ENCODE measurements around the gene NUDC. TPM values are rescaled to one million over a fixed set of nuclear protein-coding genes. Genes with fewer than 3 reads are reported as not detected.
"Not testable (repeated sequence)": the region's sequence is repeated elsewhere in the genome, so short reads cannot be mapped to it uniquely, and the experiment has no call there.

NUDC gene
- total RNA-seq, 1 experiment from 2014 or later: 118 TPM

DNA sequence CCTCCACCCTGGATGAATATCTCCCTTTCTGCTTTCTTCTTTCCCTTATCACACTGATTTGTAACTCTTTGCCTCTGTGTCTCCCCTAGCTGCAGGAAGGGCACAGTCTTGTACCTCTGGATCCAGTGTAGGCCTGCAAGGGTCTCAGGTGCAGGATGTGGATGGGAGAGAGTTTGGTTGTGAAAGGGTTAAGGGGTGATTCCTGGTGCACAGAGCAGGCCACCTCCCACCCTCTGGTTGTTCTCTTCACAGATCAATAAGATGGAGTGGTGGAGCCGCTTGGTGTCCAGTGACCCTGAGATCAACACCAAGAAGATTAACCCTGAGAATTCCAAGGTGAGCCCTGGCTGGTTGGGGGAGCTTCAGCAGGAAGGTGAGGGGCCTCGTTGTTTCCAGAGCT lies 23.6 kb downstream of the NUDC start:
- Mint-ChIP-seq H3K36me3 (peaks cover 47% of the 10 kb centered on the region), H3K9me3 (no peaks in the 10 kb centered on the region), H3K4me1 (no peaks in the 10 kb centered on the region), H3K4me3 (no peak overlapping the region), H3K27ac (no peak overlapping the region; the same call in 1 of the 2 replicates), H3K27me3 (ENCODE audit: low read depth) (no peaks in the 10 kb centered on the region)
- ChIA-PET POLR2A (no interaction called here), CTCF (no interaction called here)
- DNase-seq (ENCODE audit: low spot score): no peak
- no peak for ATAC-seq
- TF ChIP-seq, protein P1, sequence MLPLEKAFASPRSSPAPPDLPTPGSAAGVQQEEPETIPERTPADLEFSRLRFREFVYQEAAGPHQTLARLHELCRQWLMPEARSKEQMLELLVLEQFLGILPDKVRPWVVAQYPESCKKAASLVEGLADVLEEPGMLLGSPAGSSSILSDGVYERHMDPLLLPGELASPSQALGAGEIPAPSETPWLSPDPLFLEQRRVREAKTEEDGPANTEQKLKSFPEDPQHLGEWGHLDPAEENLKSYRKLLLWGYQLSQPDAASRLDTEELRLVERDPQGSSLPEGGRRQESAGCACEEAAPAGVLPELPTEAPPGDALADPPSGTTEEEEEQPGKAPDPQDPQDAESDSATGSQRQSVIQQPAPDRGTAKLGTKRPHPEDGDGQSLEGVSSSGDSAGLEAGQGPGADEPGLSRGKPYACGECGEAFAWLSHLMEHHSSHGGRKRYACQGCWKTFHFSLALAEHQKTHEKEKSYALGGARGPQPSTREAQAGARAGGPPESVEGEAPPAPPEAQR (CRISPR knock-in tag; IDR thresholded peaks at IDR 0.05): no peak
- no peak for TF ChIP-seq JAZF1 (CRISPR knock-in tag; IDR thresholded peaks at IDR 0.05)
- TF ChIP-seq NR2C2 (CRISPR knock-in tag; IDR thresholded peaks at IDR 0.05): no peak
- TF ChIP-seq, protein P2, sequence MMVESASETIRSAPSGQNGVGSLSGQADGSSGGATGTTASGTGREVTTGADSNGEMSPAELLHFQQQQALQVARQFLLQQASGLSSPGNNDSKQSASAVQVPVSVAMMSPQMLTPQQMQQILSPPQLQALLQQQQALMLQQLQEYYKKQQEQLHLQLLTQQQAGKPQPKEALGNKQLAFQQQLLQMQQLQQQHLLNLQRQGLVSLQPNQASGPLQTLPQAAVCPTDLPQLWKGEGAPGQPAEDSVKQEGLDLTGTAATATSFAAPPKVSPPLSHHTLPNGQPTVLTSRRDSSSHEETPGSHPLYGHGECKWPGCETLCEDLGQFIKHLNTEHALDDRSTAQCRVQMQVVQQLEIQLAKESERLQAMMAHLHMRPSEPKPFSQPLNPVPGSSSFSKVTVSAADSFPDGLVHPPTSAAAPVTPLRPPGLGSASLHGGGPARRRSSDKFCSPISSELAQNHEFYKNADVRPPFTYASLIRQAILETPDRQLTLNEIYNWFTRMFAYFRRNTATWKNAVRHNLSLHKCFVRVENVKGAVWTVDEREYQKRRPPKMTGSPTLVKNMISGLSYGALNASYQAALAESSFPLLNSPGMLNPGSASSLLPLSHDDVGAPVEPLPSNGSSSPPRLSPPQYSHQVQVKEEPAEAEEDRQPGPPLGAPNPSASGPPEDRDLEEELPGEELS (CRISPR knock-in tag; IDR thresholded peaks at IDR 0.05): no peak
- TF ChIP-seq SMAD4 (CRISPR knock-in tag; IDR thresholded peaks at IDR 0.05): no peak
- TF ChIP-seq, protein P3, sequence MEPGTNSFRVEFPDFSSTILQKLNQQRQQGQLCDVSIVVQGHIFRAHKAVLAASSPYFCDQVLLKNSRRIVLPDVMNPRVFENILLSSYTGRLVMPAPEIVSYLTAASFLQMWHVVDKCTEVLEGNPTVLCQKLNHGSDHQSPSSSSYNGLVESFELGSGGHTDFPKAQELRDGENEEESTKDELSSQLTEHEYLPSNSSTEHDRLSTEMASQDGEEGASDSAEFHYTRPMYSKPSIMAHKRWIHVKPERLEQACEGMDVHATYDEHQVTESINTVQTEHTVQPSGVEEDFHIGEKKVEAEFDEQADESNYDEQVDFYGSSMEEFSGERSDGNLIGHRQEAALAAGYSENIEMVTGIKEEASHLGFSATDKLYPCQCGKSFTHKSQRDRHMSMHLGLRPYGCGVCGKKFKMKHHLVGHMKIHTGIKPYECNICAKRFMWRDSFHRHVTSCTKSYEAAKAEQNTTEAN (CRISPR knock-in tag; IDR thresholded peaks at IDR 0.05): no peak
- TF ChIP-seq PRRX2 (CRISPR knock-in tag; IDR thresholded peaks at IDR 0.05): no peak
- TF ChIP-seq, protein P4, sequence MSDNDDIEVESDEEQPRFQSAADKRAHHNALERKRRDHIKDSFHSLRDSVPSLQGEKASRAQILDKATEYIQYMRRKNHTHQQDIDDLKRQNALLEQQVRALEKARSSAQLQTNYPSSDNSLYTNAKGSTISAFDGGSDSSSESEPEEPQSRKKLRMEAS (CRISPR knock-in tag; IDR thresholded peaks at IDR 0.05): no peak
- TF ChIP-seq ZNF121 (CRISPR knock-in tag; IDR thresholded peaks at IDR 0.05): no peak
- no peak for TF ChIP-seq MXD4 (CRISPR knock-in tag; IDR thresholded peaks at IDR 0.05; ENCODE audit: borderline replicate concordance)

DNA sequence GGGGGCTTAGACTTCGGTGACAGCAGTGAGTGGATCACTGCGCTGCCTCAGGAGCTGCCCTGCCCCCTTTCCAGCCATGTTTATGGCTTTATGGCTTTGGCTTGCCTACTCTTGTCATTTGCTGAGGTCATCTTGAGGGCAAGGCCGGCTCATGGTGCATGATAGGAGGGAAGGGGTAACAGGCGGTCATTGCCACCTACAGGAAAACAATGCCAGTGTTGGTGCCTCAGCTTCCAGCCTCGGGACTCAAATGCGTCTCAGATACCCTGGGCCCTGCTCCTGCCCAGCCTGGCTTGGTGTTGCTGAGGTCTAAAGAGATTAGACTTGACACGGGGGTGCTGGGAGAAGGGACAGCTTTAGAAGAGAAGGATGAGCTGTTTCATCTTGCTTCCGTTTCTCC lies 24.2 kb downstream of the NUDC start:
- POLR2A ChIA-PET: no interaction called here
- H3K9me3 Mint-ChIP-seq: no peaks in the 10 kb centered on the region
- ATAC-seq (no peak), DNase-seq (ENCODE audit: low spot score) (no peak)
- no peak overlapping the region for H3K4me3 Mint-ChIP-seq
- TF ChIP-seq TP53 (CRISPR knock-in tag; IDR thresholded peaks at IDR 0.05) (no peak), TCF7 (CRISPR knock-in tag; IDR thresholded peaks at IDR 0.05; ENCODE audit: low read depth) (no peak)
- TF ChIP-seq, protein P5, sequence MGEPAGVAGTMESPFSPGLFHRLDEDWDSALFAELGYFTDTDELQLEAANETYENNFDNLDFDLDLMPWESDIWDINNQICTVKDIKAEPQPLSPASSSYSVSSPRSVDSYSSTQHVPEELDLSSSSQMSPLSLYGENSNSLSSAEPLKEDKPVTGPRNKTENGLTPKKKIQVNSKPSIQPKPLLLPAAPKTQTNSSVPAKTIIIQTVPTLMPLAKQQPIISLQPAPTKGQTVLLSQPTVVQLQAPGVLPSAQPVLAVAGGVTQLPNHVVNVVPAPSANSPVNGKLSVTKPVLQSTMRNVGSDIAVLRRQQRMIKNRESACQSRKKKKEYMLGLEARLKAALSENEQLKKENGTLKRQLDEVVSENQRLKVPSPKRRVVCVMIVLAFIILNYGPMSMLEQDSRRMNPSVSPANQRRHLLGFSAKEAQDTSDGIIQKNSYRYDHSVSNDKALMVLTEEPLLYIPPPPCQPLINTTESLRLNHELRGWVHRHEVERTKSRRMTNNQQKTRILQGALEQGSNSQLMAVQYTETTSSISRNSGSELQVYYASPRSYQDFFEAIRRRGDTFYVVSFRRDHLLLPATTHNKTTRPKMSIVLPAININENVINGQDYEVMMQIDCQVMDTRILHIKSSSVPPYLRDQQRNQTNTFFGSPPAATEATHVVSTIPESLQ (CRISPR knock-in tag; IDR thresholded peaks at IDR 0.05): no peak
- no peaks in the 10 kb centered on the region for H3K4me1 Mint-ChIP-seq
- H3K36me3 Mint-ChIP-seq: peaks cover 47% of the 10 kb centered on the region
- CTCF ChIA-PET: no interaction called here
- H3K27ac Mint-ChIP-seq: no peak overlapping the region
- no peaks in the 10 kb centered on the region for H3K27me3 Mint-ChIP-seq (ENCODE audit: low read depth)

DNA sequence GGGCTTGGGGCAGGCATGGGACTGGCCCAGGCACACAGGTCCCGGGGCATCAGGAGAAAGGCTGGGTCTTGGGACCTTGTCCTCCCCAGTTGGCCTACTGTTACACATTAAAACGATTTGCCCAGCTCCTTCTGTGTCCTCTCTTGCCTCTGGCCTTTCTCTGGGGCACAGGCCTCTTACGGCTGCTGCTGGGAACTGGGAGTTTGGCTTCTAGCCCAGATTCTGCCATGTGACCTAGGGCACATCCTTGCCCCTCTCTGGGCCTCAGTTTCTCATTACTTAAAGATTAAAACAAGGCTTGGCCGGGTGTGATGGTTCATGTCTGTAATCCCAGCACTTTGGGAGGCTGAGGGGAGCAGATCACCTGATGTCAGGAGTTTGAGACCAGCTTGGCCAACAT lies 24.7 kb downstream of the NUDC start:
- Mint-ChIP-seq H3K4me3 (no peak overlapping the region), H3K4me1 (no peaks in the 10 kb centered on the region), H3K36me3 (peaks cover 45% of the 10 kb centered on the region), H3K9me3 (no peaks in the 10 kb centered on the region), H3K27me3 (ENCODE audit: low read depth) (no peaks in the 10 kb centered on the region), H3K27ac (no peak overlapping the region)
- ChIA-PET CTCF (no interaction called here), POLR2A (interaction anchor here (0.6 kb wide), 1 partner anchor 11 kb away, joined by 4 read pairs; no protein-coding TSS in a partner anchor)
- no peak for TF ChIP-seq FOXJ3 (CRISPR knock-in tag; IDR thresholded peaks at IDR 0.05; ENCODE audit: borderline replicate concordance)
- no peak for TF ChIP-seq NR3C1 (CRISPR knock-in tag; conservative IDR thresholded peaks at IDR 0.05; ENCODE audit: low read depth)
- TF ChIP-seq HMGA2 (CRISPR knock-in tag; IDR thresholded peaks at IDR 0.05): no peak
- TF ChIP-seq, protein P6, sequence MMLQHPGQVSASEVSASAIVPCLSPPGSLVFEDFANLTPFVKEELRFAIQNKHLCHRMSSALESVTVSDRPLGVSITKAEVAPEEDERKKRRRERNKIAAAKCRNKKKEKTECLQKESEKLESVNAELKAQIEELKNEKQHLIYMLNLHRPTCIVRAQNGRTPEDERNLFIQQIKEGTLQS (CRISPR knock-in tag; conservative IDR thresholded peaks at IDR 0.05): no peak
- no peak for TF ChIP-seq RELA (CRISPR knock-in tag; IDR thresholded peaks at IDR 0.05; ENCODE audit: borderline replicate concordance)
- TF ChIP-seq JUN (CRISPR knock-in tag; IDR thresholded peaks at IDR 0.05): no peak
- TF ChIP-seq TP53 (CRISPR knock-in tag; IDR thresholded peaks at IDR 0.05): no peak
- ATAC-seq (no peak), DNase-seq (ENCODE audit: low spot score) (no peak)

DNA sequence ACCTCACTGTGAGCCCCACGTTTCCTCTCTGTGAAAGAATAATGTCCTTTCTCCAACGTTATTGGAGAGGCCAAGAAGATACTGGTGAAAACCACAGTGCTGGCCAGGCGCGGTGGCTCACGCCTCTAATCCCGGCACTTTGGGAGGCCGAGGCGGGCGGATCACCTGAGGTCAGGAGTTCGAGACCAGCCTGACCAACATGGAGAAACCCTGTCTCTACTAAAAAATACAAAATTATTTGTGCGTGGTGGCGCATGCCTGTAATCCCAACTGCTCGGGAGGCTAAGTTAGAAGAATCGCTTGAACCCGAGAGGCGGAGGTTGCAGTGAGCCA lies 27.1 kb downstream of the NUDC start:
- DNase-seq (ENCODE audit: low spot score); H3K4me1 Mint-ChIP-seq; H3K4me3 Mint-ChIP-seq; H3K27me3 Mint-ChIP-seq (ENCODE audit: low read depth); H3K27ac Mint-ChIP-seq; H3K9me3 Mint-ChIP-seq; ATAC-seq; POLR2A ChIA-PET; CTCF ChIA-PET: not testable (repeated sequence)
- H3K36me3 Mint-ChIP-seq: peaks cover 34% of the 10 kb centered on the region
